ENCODE measurements around the gene EVPL.

EVPL gene

GRCh38 chr17:75998327-75998795 is 28.7 kb downstream of the EVPL start:
- DNase-seq (ENCODE audit: low read depth): no peak
- H3K4me3 ChIP-seq (ENCODE audit: control insufficient read depth, low read depth, low read length): no peak overlapping the region
- no peak for TF ChIP-seq CTCF (conservative IDR thresholded peaks at IDR 0.05; ENCODE audit: control insufficient read depth, insufficient read depth, low read depth, low read length)

GRCh38 chr17:75996665-75997590 is 30.2 kb downstream of the EVPL start:
- no peak for TF ChIP-seq CTCF (conservative IDR thresholded peaks at IDR 0.05; ENCODE audit: control insufficient read depth, insufficient read depth, low read depth, low read length)
- DNase-seq (ENCODE audit: low read depth): peak; percentile 61
- no peak overlapping the region for H3K4me3 ChIP-seq (ENCODE audit: control insufficient read depth, low read depth, low read length)

GRCh38 chr17:75995385-75995925 is 31.7 kb downstream of the EVPL start:
- no peak for TF ChIP-seq CTCF (conservative IDR thresholded peaks at IDR 0.05; ENCODE audit: control insufficient read depth, insufficient read depth, low read depth, low read length)
- H3K4me3 ChIP-seq (ENCODE audit: control insufficient read depth, low read depth, low read length): no peak overlapping the region
- DNase-seq (ENCODE audit: low read depth): no peak

GRCh38 chr17:75994802-75995370 is 32.2 kb downstream of the EVPL start:
- DNase-seq (ENCODE audit: low read depth): no peak
- no peak overlapping the region for H3K4me3 ChIP-seq (ENCODE audit: control insufficient read depth, low read depth, low read length)
- no peak for TF ChIP-seq CTCF (conservative IDR thresholded peaks at IDR 0.05; ENCODE audit: control insufficient read depth, insufficient read depth, low read depth, low read length)

- TF ChIP-seq CTCF (conservative IDR thresholded peaks at IDR 0.05; ENCODE audit: control insufficient read depth, insufficient read depth, low read depth, low read length): no peak
- DNase-seq (ENCODE audit: low read depth): no peak
- H3K4me3 ChIP-seq (ENCODE audit: control insufficient read depth, low read depth, low read length): no peak overlapping the region
Observed at GRCh38 chr17:75991396-75991795, 35.7 kb downstream of the EVPL start.

GRCh38 chr17:75987041-75987440 is 40.1 kb downstream of the EVPL start:
- TF ChIP-seq CTCF (conservative IDR thresholded peaks at IDR 0.05; ENCODE audit: control insufficient read depth, insufficient read depth, low read depth, low read length): no peak
- H3K4me3 ChIP-seq (ENCODE audit: control insufficient read depth, low read depth, low read length): no peak overlapping the region
- DNase-seq (ENCODE audit: low read depth): no peak
